HUES64 (cell line): ENCODE results near the gene TINCR.
"Not testable (repeated sequence)": the region's sequence is repeated elsewhere in the genome, so short reads cannot be mapped to it uniquely, and the experiment has no call there.

Experiments
- H3K27ac ChIP-seq: 2 replicates; pipeline ENCODE4 v1.7.0; 2013; ENCODE audit warnings: low read depth, low read length, inconsistent platforms
- H3K27me3 ChIP-seq: 2 replicates; pipeline ENCODE4 v1.6.1; 2013; ENCODE audit warnings: mild to moderate bottlenecking, low read length; ENCODE audit not compliant: insufficient read depth
- H3K36me3 ChIP-seq: 2 replicates; pipeline ENCODE4 v1.6.1; 2013; ENCODE audit warnings: mild to moderate bottlenecking, low read length; ENCODE audit not compliant: insufficient read depth
- H3K4me1 ChIP-seq: 2 replicates; pipeline ENCODE4 v1.6.1; 2013; ENCODE audit warnings: mild to moderate bottlenecking, low read length, moderate library complexity; ENCODE audit not compliant: insufficient read depth
- H3K4me3 ChIP-seq: 2 replicates; pipeline ENCODE4 v1.5.1; 2013; ENCODE audit warnings: mild to moderate bottlenecking, low read length, moderate library complexity
- H3K9ac ChIP-seq: 2 replicates; pipeline ENCODE4 v1.6.1; 2013; ENCODE audit warnings: mild to moderate bottlenecking, low read depth, low read length
- H3K9me3 ChIP-seq: 2 replicates; pipeline ENCODE4 v1.6.1; 2013; ENCODE audit warnings: low read depth, low read length; ENCODE audit not compliant: insufficient read depth
- WGBS: fragments of 150-250, 120-280 bp; methylation state at CpG from one replicate; pipeline ENCODE4 v1.1.7; 2013; ENCODE audit warnings: missing lambda C conversion rate; 5-methylcytosine and 5-hydroxymethylcytosine counted together

TINCR gene

DNA sequence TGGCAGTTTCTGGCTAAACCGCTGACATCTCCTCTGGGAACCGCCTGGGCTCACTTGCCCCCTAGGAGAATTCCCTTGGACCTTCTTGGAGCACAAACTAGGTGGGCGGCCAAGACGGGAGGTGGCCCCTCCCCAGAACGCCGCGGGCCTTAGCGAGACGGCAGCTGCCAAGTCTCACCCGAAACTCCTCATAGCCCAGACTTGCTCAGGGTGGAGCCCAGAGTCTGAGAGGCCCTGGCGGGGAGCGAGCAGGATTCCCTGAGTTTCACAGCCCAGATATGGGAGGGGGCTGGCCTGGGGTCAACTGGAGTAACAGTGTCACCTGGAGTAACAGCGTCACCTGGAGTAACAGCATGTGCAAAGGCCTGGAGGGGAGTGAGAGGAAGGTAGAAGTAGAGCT lies 10.1 kb downstream of the TINCR start:
- 86% methylated on average over 13 of the region's 13 CpGs for WGBS
- Histone ChIP-seq H3K4me1 (no peaks in the 10 kb centered on the region), H3K36me3 (no peaks in the 10 kb centered on the region), H3K27me3 (no peaks in the 10 kb centered on the region), H3K9ac (no peak overlapping the region), H3K4me3 (no peak overlapping the region), H3K9me3 (peaks cover 6% of the 10 kb centered on the region; the same call in 1 of the 2 replicates), H3K27ac (no peak overlapping the region)

DNA sequence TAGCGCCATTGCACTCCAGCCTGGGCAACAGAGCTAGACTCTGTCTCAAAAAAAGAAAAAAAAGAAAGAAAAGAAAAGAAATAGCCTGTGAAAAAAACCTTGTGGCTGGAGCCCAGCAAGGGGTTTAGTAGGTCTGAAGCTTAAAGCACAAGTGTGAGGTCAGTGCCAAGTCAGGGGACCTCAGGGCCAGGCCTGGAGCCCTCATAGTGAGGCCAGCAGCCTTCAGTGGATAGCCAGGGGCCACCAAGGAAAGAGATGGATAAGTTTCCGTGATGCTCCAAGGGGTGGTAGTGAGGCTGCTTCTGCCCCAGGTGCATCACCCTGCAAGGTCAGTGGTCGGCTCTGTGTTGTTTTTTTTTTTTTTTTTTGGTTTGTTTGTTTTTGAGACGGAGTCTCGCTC lies 12.9 kb downstream of the TINCR start:
- Histone ChIP-seq H3K9ac (no peak overlapping the region), H3K9me3 (no peaks in the 10 kb centered on the region), H3K4me1 (no peaks in the 10 kb centered on the region), H3K4me3 (no peak overlapping the region), H3K27ac (no peak overlapping the region), H3K27me3 (no peaks in the 10 kb centered on the region), H3K36me3 (no peaks in the 10 kb centered on the region)
- 73% methylated on average over 5 of the region's 5 CpGs for WGBS

DNA sequence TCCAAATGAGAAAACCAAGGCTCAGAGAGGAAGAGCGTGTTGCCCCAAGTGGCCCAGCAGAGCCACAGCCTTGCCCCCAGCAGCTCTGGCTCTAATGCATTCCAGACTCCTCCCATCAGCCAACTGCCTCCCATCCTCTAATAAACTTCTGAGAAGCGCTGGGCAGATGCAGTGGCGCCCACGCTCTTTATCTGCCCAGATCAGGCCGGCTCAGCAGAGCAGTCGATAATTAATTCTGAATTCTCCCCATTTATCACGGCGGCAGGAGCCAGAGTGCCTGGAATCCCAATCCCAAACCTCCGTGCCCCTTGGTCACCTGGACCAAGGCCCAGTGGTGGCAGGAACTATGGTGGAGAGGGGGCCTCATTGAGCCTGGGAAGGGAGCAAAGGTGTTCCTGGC lies 13.9 kb downstream of the TINCR start:
- H3K27me3 ChIP-seq = no peaks in the 10 kb centered on the region

DNA sequence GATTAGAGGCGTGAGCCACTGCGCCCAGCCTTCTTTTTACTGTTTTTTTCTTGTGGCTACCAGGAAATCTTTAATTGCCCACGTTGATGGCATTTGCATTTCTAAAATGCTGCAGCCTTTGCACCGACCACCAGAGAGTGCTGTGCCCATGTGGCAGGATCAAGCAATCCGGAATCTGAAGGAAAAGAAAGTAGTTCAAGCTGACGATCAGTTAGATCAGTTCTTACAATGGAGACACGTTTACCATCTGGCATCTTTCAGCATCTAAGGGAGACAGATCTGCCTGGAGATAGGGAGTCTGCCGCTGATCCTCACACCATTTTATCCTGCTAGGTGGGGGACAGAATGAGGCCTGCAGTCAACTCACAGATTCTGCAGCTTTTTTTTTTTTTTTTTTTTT lies 19.9 kb downstream of the TINCR start:
- Histone ChIP-seq H3K4me1 (no peaks in the 10 kb centered on the region), H3K9me3 (no peaks in the 10 kb centered on the region), H3K9ac (no peak overlapping the region), H3K27ac (no peak overlapping the region), H3K4me3 (no peak overlapping the region), H3K36me3 (no peaks in the 10 kb centered on the region), H3K27me3 (no peaks in the 10 kb centered on the region)
- WGBS = 56% methylated on average over 8 of the region's 8 CpGs

More for the DNA sequence above, 13.9 kb downstream of the TINCR start:
- H3K36me3 ChIP-seq = no peaks in the 10 kb centered on the region
- H3K9ac ChIP-seq = no peak overlapping the region
- H3K27ac ChIP-seq = no peak overlapping the region
- H3K4me1 ChIP-seq = no peaks in the 10 kb centered on the region
- no peak overlapping the region for H3K4me3 ChIP-seq
- no peaks in the 10 kb centered on the region for H3K9me3 ChIP-seq
- 95% methylated on average over 9 of the region's 9 CpGs for WGBS

DNA sequence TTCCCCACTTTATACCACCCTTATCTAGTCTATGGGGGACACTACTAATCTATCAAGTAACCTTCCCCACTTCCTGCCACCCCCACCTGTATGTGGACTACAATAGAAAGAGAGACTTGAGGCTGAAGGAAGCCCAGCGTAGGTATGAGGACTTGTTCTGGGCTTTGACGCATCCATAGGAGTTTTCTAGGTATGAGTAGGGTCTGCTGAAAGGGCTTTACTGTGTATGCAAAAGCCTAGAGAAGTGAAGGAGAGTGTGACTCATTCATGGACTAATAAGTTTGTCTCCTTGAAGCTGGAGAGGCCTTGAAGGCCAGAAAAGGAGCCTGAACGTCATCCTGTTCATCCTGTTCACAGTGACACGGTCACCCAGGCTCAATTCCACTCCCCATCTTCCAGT lies 21.8 kb downstream of the TINCR start:
- H3K4me3 ChIP-seq = no peak overlapping the region
- WGBS = 79% methylated on average over 4 of the region's 4 CpGs
- H3K9ac ChIP-seq = no peak overlapping the region
- H3K36me3 ChIP-seq = no peaks in the 10 kb centered on the region
- no peak overlapping the region for H3K27ac ChIP-seq
- H3K4me1 ChIP-seq = no peaks in the 10 kb centered on the region
- no peaks in the 10 kb centered on the region for H3K9me3 ChIP-seq
- no peaks in the 10 kb centered on the region for H3K27me3 ChIP-seq

DNA sequence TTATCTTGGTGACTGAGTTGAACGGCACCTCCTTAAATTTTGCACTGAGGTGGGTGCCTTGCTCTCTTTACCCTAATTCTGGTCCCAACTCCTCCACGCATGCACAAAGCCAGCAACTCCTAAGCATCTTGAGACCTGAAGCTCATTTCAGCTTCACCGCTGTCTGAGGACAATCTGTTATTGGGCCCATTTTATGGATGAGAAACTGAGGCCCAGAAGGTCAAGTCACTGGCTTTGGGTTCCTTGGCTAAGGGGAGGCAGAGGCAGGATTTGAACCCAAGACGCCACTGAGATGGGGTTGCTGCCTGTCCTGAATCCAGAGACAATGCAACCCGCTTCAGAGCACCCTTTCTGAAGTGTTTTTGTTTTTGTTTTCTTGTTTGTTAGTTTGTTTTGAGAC lies 22.7 kb downstream of the TINCR start:
- H3K36me3 ChIP-seq = no peaks in the 10 kb centered on the region
- no peak overlapping the region for H3K9ac ChIP-seq
- H3K4me3 ChIP-seq = no peak overlapping the region
- H3K4me1 ChIP-seq = no peaks in the 10 kb centered on the region
- no peaks in the 10 kb centered on the region for H3K9me3 ChIP-seq
- no peak overlapping the region for H3K27ac ChIP-seq
- WGBS = 90% methylated on average over 5 of the region's 5 CpGs
- H3K27me3 ChIP-seq = no peaks in the 10 kb centered on the region

DNA sequence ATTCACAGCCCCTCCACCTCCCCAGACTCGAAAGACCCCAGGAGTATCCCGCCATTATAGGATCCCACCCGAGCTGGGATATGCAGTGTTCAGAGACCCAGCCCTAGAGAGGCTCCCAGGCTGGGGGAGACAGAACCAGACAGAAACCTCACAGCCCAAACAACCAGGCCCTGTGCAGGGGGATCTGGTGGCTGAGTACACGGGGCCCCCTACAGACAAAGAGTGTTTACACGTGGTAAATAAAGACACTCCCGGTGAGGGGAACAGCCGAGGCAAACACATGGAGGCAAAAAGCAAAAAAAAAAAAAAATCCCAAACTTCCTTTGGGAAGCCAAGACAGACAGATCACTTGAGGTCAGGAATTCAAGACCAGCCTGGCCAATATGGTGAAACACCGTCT lies 25.1 kb downstream of the TINCR start:
- no peaks in the 10 kb centered on the region for H3K27me3 ChIP-seq
- no peak overlapping the region for H3K4me3 ChIP-seq
- H3K4me1 ChIP-seq = no peaks in the 10 kb centered on the region
- H3K9me3 ChIP-seq = no peaks in the 10 kb centered on the region
- WGBS = 41% methylated on average over 8 of the region's 8 CpGs
- H3K36me3 ChIP-seq = no peaks in the 10 kb centered on the region
- no peak overlapping the region for H3K27ac ChIP-seq
- no peak overlapping the region for H3K9ac ChIP-seq

DNA sequence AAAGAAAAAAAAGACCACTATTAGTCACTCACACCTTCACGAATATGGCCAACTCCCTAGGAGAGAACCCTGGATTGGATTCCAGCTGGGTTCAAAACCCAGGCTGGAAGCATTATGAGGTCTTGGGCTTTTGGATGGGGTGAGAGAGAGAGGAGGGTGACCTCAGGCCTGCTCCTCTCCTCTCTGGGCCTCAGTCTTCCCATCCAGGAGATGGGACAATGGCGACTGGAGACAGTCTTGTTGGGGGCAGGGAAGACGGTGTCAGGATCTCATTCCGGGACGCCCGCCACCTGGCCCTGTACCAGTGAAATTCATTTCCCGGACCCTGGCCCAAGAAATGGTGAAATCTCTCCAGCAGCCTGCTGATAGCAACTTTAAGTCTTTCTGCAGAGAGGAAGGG lies 26.3 kb downstream of the TINCR start:
- Histone ChIP-seq H3K27ac (no peak overlapping the region), H3K9me3 (no peaks in the 10 kb centered on the region), H3K4me3 (no peak overlapping the region), H3K9ac (no peak overlapping the region), H3K36me3 (no peaks in the 10 kb centered on the region), H3K27me3 (no peaks in the 10 kb centered on the region), H3K4me1 (no peaks in the 10 kb centered on the region)
- 92% methylated on average over 7 of the region's 7 CpGs for WGBS

DNA sequence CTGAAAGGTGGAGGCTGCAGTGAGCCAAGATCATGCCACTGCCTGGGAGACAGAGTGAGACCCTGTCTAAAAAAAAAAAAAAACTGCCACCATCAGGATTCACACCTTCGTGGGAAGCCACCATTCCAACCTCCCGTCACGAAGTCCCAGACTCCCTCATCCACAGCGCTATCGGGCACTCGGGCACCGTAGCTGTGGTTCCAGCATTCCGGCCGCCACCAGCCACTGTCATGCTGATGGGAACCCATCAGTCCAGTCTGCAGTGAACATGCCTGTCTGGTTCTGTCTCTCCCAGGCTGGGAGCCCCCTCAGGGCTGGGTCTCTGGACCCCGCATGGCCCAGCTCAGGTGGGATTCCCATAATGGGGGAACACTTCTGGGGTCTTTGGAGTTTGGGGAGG lies 27.5 kb downstream of the TINCR start:
- Histone ChIP-seq H3K36me3 (no peaks in the 10 kb centered on the region), H3K9me3 (no peaks in the 10 kb centered on the region), H3K27ac (no peak overlapping the region), H3K4me3 (no peak overlapping the region), H3K9ac (no peak overlapping the region), H3K4me1 (0 out of 2 replicates have a peak, but pooled peaks cover 2% of the 10 kb centered on the region), H3K27me3 (no peaks in the 10 kb centered on the region)
- WGBS = 93% methylated on average over 10 of the region's 10 CpGs

DNA sequence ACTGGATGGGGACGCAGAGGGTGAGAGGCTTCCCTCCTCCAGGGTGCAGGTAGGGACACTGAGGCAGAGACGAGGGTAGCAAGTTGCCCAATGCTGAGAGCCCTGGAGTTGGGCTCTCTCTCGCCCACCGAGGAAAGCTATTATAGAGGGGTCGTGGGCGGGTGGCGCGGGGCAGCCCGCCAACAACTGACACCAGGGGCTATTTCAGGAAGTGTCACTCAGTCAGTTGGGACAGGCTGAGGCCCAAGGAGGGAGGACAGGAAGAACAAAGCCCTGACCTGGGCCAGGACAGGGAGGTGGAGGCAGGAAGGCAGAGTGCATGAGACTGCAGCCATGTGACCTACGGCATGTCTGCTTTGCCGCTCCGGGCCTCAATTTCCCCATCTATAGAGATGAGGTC lies 29.9 kb downstream of the TINCR start:
- Histone ChIP-seq H3K36me3 (no peaks in the 10 kb centered on the region), H3K27ac (no peak overlapping the region), H3K4me3 (no peak overlapping the region), H3K27me3 (no peaks in the 10 kb centered on the region), H3K9me3 (peaks cover 15% of the 10 kb centered on the region), H3K4me1 (0 out of 2 replicates have a peak, but pooled peaks cover 2% of the 10 kb centered on the region), H3K9ac (no peak overlapping the region)
- WGBS = 92% methylated on average over 12 of the region's 12 CpGs

DNA sequence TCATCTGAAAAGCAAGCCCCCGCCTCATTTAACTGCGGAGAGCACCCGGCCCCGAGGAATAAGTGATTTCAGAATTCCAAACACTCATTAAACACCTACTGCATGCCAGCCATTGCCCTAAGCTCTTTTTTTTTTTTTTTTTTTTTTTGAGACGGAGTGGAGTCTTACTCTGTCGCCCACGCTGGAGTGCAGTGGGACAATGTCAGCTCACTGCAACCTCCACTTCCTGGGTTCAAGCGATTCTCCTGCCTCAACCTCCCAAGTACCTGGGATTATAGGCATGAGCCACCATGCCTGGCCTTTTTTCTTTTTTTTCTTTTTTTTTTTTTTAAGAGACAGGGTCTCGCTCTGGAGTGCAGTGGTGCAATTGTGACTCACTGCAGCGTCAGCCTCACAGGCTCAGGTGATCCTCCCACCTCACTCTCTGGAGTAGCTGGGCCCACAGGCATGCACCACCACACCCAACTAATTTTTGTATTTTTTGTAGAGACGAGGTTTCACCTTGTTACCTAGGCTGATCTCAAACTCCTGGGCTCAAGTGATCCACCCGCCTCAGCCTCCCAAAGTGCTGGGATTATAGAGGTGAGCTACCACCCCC lies 30.7 kb downstream of the TINCR start:
- WGBS = 38% methylated on average over 12 of the region's 12 CpGs

DNA sequence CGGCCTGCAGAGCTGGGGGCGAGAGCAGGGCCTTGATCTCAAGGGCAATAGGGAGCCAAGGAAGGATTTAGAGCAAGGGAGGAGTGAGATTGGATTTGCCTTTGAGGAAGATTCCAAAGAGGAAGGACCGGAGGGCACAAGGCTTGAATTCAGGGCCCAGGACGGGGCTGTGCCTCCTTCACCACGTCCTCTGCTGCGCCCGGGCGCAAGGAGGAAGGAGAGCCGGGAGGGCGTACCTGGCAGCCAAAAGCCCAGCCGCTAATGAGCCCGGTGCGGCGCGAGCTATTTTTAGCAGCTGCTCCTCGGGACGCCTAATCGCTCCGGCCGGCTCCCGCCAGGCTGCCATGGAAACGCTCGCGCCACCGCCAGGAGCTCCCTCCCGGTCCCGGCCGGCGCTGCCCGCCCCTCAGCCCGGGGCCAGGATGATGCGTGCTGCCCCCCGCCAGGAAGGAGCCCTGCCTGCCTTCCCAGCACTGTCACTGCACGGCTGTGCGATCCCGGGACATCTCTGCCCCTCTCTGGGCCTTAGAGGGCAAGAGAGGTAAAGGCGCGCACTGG lies 31.3 kb downstream of the TINCR start:
- Histone ChIP-seq H3K4me3 (peak overlapping the region; percentile 42), H3K9me3 (peaks cover 15% of the 10 kb centered on the region), H3K9ac (no peak overlapping the region; the same call in 1 of the 2 replicates), H3K27ac (peak overlapping the region; percentile 72; the same call in 1 of the 2 replicates), H3K27me3 (no peaks in the 10 kb centered on the region), H3K4me1 (0 out of 2 replicates have a peak, but pooled peaks cover 2% of the 10 kb centered on the region), H3K36me3 (no peaks in the 10 kb centered on the region)
- 3% methylated on average over 38 of the region's 38 CpGs for WGBS

More for the DNA sequence above, 30.7 kb downstream of the TINCR start:
- Histone ChIP-seq H3K27ac (peak overlapping the region; percentile 72; the same call in 1 of the 2 replicates), H3K4me3 (peak overlapping the region; percentile 42), H3K9me3 (peaks cover 15% of the 10 kb centered on the region)
- not testable (repeated sequence) for H3K36me3 ChIP-seq, H3K27me3 ChIP-seq, H3K9ac ChIP-seq, H3K4me1 ChIP-seq
